DND-41 (cell line): ENCODE measurements around the gene BRINP3.

Experiments used
- CTCF ChIP-seq: IDR thresholded peaks from 2 replicates; pipeline ENCODE4 v1.5.1; 2012; ENCODE audit warnings: borderline replicate concordance, low read length, moderate library complexity, mild to moderate bottlenecking; ENCODE audit not compliant: poor library complexity, severe bottlenecking; ENCODE audit errors: extremely low read depth
- EZH2 ChIP-seq: IDR thresholded peaks from 3 replicates; pipeline ENCODE4 v1.6.1; 2012; ENCODE audit warnings: borderline replicate concordance, low read depth, mild to moderate bottlenecking, moderate library complexity, low read length, inconsistent platforms; ENCODE audit not compliant: severe bottlenecking

- no peak for TF ChIP-seq EZH2
- TF ChIP-seq CTCF: no peak
These were observed 858 bp downstream of the BRINP3 start for GRCh38 chr1:190476806-190477205.
